ENCODE measurements around the gene YIPF2.

Gene YIPF2

GRCh38 chr19:10874024-10874423 is 54.4 kb downstream of the YIPF2 start:
- no peak for DNase-seq (ENCODE audit: low spot score)

GRCh38 chr19:10872546-10873107 is 55.8 kb downstream of the YIPF2 start:
- DNase-seq (ENCODE audit: low spot score), result no peak

Measured in SW480 (cell line).